HPDE6-E6E7 (cell line): ENCODE measurements around the gene SBK1.
"Not testable (repeated sequence)": the region's sequence is repeated elsewhere in the genome, so short reads cannot be mapped to it uniquely, and the experiment has no call there.

ENCODE experiments used
- DNase-seq: peaks from one replicate; pipeline ENCODE4 v3.0.0; 2011; ENCODE audit warnings: missing footprints; ENCODE audit errors: extremely low spot score

SBK1 gene

DNA sequence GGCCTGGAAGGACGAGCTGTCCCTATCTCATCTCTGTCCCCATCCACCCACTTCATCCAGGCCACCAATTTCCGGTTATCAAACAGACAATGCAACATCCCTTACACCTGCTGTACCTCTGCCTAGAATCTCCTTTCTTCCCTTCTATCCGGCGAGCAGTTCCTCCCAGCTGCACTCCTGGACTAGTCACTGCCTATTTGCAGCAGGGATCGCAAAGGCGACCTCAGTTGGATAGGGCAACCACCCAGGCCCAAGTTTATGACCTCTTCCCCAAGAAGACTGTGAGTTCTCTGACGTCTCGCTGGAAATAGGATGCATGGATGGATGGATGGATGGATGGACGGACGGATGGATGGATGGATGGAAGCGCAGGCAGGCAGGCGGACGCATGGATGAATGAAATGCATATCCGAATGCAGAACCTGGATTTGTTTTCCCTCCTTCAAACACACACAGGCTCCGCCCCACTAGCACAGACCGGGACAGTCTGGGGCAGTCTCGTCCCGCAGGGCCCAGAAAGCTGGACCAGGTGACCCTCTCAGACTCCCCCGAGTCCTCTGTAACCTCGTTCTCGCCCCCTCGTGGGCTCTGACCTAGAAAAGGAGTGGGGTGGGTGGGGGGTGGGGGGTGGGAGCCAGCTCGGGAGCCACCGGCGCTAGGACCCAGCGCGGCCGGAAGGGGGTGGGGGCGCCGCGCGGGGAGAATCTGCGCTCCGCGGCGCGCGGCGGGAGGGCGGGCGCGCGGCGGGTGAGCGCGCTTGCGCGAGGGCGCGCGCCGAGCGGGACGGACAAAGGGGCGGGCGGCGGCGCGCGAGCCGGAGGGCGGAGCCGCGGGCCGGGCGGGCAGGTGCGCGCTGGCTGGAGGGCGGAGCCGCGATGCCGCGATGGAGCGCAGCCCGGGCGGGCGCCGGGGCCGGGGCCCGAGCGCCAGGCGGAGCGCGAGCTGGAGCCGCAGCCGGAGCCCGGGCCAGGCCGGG lies at the start of gene SBK1:
Gene SBK1 (plus strand): TSS at position 875 of the 976 bp plus-strand sequence. CDS start 24,867 bp downstream, outside the sequence.
- DNase-seq = peak; percentile 87

DNA sequence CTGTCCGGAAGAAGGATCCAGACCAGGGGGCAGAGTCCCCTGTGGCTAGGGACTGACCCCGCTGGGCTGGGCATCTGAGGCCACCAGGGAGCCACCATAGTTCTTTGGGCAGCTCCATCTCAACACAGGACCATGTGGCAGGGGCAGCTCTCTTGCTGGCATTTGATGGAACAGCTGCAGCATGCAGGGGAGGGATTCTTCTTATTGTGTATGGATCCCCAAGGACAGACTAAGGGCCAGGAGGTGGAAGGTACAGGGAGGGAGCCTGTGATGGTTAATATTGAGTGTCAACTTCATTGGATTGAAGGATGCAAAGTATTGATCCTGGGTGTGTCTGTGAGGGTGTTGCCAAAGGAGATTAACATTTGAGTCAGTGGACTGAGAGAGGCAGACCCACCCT lies 42.8 kb upstream of the SBK1 start:
- not testable (repeated sequence) for DNase-seq

DNA sequence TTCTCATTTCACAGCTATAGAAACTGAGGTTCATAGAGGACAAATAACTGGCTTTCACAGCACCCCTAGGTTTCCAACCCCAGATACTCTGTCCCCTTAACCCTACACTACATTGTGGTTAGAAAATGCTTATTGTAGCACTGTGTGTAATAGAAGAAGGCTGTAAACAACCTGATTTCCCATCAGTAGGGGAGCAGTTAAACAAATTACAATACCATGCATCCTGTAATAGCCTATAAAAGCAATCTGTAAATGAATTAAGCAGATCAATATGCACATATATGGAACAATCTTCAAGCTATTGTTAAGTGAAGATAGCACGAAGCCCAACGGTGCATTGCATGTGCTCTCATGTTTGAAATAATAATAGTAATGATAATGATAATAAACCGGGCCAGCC lies 41.3 kb upstream of the SBK1 start:
- no peak for DNase-seq

DNA sequence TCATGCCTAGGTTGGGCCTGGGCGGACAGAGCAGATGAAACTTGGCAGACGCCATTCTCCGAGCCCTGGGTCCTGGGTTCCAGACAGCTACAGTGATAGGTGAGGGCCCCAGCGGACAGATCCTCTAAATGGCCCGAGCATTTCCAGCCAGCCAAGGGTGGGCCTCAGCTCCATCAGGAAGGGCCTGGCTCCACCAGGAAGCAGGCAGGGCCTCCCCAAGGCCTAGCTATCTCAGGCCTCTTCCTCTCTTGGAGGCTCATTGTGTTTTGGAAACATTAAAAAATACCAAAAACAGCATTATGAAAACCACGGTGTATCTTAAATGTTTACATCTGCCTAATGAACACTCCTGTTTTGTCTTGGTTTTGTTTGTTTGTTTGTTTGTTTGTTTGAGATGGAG lies 38.2 kb upstream of the SBK1 start:
- no peak for DNase-seq

DNA sequence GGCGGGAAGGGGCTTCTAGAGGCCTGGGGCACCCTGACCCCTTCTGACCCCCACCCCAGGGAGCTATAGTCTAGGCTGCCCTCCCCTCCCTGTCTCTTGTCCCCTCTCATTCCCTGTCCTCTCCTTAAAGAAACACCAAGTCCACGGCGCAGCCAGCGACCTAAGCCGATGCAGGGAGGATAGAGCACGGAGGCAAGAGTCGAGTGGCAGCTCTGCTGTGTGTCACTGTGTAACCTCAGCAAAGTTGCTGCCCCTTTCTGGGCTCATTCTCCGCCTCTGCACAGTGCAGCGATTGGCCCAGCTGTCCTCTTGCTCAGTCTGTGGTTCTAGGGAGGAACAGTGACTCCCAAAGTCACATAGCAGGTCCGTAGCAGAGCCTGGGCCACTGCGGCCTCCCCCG lies 36.5 kb upstream of the SBK1 start:
- DNase-seq = no peak

DNA sequence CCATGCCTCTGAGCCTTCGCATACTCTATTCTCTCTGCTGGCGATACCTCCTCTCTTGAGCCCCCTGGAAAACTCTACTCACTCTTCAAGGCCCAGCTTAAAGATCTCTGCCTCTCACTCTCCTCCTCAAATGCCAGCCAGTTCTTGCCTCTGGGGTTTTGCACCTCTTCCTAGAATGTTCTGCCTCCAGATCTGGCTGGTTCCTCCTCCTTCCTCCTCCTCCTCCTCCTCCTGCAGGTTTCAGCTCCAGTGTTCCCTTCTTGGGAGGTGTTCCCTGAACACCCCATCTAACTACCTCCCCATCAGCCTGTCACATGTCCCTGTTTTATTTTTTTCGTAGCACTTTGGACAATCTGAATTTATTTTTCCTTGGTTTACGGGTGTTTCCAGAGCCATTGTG lies 35.1 kb upstream of the SBK1 start:
- DNase-seq = no peak

DNA sequence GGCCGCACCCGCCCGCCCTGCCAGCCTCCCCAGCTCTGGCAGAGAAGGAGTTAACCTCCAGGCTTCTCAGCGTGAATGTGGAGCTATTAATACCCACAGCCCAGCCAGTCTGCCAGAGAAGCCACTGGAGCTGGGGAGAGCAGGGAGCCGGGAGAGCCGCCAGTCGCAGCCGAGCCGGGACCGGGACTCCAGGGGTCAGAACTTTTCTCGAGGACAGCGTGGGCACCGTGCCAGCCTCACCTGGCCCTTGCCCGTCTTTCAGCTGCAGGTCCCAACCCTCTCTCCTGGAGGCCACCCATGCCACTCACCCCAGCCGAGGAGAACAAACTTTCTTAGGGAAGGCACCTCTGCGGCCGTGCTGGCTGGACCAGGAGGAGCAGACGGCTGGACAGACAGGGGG lies 33.8 kb upstream of the SBK1 start:
- no peak for DNase-seq

DNA sequence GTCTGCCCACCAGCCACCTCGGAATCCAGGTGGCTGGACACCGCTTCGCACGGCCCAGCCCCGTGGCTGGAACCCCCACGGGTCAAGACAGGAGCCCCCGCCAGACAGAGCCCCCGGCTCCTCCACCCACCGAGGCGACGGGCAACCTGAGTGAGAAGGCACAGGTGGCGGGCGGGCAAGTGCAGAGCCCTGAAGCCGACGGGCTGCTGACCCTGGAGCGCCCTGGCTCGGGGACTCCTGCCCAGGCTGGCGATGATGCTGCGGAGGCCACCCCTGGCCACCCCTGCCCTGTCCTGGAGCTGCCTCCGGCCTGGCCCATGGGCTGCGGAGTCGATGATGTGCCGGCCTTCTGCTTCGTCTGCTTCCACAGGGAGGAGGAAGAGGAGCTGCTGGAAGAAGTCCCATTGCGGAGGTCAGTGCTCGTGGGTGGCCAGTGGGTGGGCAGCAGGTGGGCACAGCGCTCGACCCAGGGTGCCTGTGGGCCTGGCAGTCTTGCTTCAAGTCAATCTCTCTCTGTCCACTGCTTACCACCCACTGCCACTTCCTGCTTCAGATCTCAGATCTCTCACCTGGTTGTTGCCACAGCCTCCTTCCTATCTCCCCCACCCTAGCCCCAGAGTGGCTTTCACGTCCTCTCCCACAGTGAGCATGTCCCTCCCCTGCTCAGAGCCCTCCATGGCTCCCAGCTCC lies 33.1 kb upstream of the SBK1 start:
- DNase-seq = no peak

DNA sequence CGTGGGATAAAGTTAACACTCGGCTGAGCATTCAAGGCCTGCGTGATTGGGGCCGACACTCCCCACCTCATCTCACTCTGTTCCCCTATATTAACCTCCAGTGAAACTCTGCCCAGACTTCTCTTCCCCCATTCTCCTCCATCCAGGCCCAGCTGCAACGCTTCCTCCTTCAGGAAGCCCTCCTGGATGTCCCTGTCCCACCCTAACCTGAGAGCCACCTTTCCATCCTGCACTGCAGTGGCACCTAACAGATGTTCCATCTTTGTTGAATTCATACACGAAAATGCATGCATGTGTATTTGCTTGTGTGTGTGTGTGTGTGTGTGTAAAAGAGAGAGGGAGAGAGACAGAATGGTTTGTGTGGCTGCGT lies 32.6 kb upstream of the SBK1 start:
- DNase-seq = no peak

DNA sequence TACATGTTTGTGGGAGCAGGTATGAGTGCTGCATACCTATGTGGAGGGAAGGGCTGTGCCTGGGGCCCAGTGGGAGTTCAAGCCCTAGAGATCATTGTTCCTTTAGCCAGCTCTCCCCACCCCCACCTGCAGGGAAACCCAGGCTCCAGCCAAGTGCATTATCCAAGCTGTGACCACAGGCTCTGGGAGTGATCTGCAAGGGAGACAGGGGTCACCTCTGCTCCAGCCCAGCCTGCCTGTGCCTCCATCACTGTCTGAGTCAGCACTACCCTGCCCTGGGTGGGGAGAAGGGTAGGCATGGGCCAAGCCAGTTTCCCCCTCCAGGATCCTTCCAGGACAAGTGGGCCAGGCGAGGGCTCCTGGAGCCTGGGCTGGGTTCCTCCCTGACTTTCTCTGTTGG lies 32.1 kb upstream of the SBK1 start:
- DNase-seq = no peak

DNA sequence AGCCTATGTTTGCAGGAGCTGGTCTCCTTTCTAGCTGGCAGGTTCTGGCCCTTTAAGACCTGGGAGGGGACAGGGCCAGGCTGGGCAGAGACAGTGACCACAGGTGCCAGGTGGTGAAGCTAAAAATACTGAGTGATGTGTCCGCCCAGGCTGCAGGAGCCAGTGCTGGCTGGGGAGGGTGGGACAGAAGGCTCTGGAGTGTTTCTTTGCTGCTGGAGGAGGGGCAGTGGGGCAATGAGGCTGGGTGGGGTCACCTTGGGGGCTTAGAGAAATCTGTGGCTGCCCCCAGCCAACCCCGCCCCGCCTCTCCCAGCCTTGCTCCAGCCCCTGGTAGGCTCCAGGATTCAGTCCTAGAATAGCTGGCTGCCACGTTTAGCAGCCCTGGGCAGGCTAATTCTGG lies 30.4 kb upstream of the SBK1 start:
- no peak for DNase-seq

DNA sequence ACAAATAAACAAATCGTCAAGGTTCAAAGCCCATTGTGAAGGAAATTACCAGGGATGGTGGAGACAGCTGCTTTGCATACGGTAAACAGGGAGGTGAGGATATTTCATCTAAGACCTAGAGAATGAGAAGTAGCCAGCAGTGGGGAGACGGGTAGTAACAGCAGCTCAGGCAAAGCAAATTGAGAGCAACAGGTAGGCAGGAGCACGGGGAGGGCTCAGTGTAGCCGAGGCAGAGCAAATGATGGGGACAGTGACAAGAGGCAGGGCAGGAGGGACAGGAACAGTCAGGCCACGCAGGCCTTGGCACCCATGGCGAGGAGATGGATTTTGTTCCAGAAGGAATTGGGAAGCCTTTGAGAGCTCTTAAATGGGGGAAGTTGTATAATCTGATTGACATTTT lies 29.0 kb upstream of the SBK1 start:
- no peak for DNase-seq

DNA sequence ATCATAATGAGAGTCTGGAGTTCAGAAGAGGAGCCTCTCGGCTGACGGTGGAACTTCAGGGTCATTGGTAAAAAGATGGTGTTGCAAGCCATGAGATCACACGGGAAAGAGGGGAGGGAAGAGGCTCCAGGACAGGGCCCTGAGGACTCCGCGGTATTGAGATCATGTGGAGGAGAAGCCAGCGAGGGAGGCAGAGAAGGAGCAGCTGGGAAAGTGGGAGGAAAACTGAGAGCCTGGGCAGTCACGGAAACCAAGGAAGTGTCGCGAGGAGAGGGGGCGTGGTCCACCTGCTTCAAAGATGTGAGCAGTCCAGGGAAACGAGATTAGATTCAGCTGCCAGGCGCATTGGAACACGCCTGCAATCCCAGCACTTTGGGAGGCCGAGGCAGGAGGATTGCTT lies 27.7 kb upstream of the SBK1 start:
- no peak for DNase-seq

DNA sequence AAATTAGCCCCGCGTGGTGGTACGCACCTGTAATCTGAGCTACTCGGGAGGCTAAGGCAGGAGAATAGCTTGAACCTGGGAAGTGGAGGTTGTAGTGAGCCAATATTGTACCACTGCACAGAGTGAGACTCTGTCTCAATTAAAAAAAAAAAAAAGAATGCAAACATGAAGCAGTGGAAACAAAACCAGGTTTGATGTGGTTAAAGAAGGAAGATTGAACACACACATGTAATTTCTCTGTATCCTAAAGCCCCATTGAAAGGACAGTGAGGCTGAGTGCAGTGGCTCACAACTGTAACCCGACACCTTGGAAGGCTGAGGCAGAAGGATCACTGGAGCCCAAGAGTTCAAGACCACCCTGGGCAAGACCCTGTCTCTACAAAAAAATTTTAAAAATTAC lies 26.5 kb upstream of the SBK1 start:
- no peak for DNase-seq

DNA sequence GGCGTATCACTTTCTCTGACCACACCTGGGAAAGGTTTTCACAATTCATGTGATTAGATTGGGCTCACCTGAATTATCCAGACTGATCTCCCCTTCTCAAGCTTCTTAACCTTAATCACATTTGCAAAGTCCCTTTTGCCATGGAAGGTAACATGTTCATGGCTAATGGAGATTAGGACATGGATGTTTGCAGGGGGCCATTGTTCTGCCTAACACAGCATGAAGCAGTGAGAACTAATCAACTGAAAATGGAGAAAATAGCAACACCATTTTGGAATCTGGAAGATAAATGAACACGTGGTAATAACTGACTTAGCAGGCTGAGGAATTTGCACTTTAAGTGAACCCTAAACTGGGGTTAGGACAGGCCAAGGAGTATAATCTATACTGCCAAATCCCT lies 25.0 kb upstream of the SBK1 start:
- DNase-seq = no peak

DNA sequence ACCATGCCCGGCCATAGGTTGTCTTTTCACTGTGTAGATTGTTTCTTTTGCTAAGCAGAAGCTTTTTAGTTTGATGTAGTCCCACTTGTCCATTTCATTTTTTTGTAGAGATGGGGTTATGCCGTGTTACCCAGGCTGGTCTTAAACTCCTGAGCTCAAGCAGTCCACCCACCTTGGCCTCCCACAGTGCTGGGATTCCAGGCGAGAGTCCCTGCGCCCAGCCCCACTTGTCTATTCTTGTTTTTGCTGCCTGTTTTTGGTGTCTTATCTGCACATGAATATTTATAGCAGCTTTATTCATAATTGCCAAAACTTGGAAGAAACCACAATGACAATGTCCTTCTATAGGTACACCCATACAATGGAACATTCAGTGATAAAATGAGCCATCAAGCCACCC lies 18.8 kb upstream of the SBK1 start:
- DNase-seq = no peak

DNA sequence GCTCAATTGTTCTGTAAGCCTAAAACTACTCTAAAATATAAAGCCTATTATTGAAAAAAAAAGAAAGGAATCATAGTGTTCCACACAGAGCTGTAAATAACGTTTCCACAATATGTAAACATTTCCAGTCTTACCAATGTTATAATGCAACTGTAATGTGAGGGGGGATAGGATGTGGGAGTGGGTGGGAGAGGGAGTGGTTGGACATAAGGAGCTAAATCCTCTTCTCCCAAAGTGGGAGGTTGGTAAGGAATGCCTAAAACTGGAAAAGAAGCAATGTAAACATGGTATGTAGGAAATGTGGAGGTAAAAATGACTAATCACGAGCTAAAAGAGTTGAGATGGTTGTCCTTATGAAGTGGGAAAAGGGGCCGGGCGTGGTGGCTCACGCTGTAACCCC lies 17.6 kb upstream of the SBK1 start:
- DNase-seq = no peak

DNA sequence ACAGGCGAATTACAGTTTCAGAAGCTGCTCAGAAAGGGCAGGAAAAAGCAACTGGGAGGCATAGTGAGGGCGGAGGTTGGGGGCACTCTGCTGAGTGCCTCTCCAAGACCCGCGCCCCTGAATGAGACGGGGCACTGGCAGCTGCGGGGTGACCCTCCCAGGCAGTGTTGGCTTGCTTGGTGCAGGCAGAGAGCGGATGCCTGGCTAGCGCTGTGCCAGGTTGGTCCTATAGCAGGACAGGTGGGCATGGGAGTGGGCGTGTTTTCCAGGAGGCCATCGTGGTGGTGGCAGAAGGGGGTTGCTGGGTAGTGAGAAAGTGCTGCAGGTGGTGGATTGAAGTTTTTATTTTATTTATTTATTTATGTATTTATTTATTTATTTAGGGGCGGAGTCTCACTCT lies 16.0 kb upstream of the SBK1 start:
- no peak for DNase-seq

DNA sequence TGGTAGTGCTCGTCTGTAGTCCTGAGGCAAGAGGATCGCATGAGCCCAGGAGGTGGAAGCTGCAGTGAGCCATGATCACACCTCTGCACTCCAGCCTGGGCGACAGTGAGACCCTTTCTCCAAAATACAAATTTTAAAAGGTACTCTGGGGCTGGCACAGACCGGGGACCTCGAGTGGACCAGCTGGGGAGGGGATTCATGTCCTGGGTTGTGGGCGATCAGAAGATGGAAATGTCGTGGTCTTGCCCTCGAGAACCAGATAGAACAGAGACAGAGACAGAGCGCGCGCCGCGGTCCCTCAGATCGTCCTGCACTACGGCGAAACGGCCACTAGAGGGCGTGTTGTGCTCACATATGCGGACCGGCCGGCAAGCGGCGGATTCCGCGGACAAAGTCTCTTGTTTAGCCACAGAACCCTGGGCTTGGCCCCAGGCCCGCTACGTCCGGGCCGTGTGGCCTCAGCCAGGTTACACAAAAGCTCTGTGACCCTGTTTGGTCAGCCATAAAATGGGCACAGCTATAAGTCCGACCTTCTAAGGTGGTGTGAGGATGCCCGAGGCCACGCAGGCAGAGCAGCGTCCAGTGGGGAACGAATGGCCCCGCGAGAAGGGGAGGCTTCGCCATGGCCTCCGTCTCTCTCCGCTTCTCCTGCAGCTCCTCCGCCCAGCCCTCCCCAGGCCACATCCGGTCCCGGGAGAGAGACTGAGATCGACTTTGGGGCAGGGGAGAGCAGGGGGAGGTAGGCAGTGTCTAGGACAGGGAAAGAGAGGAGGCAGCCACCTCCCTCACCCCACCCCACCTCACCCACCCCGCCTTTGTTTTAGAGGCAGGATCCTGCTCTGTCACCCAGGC lies 14.6 kb upstream of the SBK1 start:
- peak; percentile 61 for DNase-seq

DNA sequence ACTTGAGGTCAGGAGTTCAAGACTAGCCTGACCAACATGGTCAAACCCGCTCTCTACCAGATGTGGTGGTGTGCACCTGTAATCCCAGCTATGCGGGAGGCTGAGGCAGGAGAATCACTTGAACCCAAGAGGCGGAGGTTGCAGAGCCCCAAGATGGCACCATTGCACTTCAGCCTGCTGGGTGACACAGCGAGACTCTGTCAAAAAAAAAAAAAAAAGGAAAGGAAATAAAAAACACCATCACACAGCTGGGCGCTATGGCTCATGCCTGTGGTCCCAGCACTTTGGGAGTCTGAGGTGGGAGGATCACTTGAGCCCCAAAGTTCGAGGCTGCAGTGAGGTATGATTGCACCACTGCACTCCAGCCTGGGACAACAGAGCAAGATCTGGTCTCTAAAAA lies 13.3 kb upstream of the SBK1 start:
- no peak for DNase-seq

DNA sequence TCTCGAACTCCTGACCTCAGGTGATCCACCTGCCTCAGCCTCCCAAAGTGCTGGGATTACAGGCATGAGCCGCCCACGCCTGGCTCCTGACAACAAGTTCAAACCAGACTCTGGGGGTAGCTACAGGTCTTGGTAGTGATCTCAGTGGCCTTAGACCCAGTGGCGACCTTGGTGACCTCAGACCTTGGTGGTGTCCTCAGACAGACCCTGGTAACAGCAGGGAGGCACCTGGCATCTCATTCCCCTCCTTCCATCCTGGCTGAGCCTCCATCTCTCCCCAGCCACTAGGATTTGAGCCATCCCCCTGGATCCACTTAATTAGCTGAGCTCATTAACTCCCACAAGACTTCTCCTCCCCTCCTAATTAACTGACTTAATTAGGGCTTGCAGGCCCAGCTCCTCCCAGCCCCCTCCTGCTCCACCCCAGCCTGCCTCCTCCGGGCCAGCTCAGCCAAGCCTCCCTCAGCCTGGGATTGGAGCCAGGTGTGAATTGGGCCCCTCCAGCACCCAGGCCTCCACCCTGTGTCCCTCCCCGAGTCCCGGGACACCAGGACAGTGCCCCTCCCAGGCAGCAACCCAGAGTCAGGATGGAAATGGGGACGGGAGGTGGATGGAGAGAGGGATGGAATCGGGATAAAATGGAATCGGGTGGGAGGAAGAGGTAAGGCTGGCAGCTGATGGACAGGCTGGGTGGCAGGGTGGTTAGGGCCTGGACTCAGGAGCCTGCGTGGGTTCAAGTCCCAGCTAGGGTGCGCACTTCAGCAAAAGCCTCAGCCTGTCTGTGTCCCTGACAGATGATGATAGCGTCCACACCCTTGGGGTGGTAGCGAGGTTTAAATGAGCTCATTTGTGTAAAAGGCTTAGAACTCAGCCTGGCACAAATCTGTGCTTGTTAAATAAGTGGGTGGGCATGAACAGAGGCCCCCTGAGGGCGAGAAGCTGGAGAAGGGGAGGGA lies 11.2 kb upstream of the SBK1 start:
- DNase-seq = no peak
